Measurements from ENCODE around the gene BLOC1S5. TPM values are rescaled to one million over a fixed set of nuclear protein-coding genes. Genes with fewer than 3 reads are reported as not detected.
"Not testable (repeated sequence)": the region's sequence is repeated elsewhere in the genome, so short reads cannot be mapped to it uniquely, and the experiment has no call there.

The BLOC1S5 gene
- total and polyA plus RNA-seq, 2 of the 8 experiments (the other 6 are each of a cell fraction or from before 2014, with no cell fraction given) = 3.4 to 17.2 TPM

DNA sequence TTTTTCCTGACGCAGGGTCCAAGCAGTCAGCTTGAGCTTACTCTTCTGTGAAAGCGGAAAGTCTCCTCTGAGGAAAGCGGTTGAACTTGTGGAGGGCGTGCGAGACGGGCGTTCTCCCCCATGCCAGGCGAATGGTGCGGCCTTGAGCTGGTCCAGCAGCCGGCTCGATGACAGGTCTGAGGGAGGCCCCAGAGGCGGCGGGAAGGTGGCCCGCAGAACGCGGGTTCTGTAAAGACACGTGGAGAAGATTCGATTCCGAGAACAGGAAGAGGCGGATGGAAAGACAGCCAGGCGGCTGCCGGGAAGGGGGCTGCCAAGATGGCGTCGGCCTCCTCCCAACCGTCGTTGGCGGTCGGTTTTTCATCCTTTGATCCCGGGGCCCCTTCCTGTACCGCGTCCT, 78.0 kb downstream of the BLOC1S5 start (continued):
- TF ChIP-seq SRF (IDR thresholded peaks at IDR 0.05; ENCODE audit: low read depth, low read length) = no peak
- TF ChIP-seq, protein P1, sequence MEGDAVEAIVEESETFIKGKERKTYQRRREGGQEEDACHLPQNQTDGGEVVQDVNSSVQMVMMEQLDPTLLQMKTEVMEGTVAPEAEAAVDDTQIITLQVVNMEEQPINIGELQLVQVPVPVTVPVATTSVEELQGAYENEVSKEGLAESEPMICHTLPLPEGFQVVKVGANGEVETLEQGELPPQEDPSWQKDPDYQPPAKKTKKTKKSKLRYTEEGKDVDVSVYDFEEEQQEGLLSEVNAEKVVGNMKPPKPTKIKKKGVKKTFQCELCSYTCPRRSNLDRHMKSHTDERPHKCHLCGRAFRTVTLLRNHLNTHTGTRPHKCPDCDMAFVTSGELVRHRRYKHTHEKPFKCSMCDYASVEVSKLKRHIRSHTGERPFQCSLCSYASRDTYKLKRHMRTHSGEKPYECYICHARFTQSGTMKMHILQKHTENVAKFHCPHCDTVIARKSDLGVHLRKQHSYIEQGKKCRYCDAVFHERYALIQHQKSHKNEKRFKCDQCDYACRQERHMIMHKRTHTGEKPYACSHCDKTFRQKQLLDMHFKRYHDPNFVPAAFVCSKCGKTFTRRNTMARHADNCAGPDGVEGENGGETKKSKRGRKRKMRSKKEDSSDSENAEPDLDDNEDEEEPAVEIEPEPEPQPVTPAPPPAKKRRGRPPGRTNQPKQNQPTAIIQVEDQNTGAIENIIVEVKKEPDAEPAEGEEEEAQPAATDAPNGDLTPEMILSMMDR (IDR thresholded peaks at IDR 0.05; ENCODE audit: control extremely low read depth in 1 of 3, insufficient read depth in 1 of 3, low read depth in 1 of 3, low read length in 3 of 3) = no peak
- TF ChIP-seq BCL11A (IDR thresholded peaks at IDR 0.05; ENCODE audit: low read depth in 2 of 2, low read length in 2 of 2) = no peak

DNA sequence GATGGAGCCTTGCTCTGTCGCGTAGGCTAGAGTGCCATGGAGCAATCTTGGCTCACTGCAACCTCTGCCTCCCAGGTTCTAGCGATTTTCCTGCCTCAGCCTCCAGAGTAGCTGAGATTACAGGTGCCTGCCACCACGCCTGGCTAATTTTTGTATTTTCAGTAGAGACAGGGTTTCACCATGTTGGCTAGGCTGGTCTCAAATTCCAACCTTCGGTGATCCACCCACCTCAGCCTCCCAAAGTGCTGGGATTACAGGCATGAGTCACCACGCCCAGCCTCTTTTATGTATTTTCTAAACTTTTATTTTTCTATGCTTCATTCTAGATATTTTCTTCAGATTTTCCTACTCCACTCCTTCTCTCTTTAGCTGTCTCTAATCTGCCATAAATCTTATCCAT, 80.2 kb downstream of the BLOC1S5 start:
- H4K5ac ChIP-seq (ENCODE audit: insufficient read length, low read depth, low read length); H4K8ac ChIP-seq (ENCODE audit: extremely low read depth, insufficient read depth, low read length); H3K4me3 ChIP-seq (ENCODE audit: extremely low read depth in 1 of 4, insufficient read depth in 2 of 4, low read depth in 3 of 4, low read length in 4 of 4); H3K4me2 ChIP-seq (ENCODE audit: insufficient read depth in 1 of 2, low read depth in 2 of 2, low read length in 2 of 2); H3K9ac ChIP-seq (replicated peaks in 1 of 4; ENCODE audit: extremely low read depth in 1 of 4, low read depth in 3 of 4, low read length in 3 of 4); H3K9me3 ChIP-seq (ENCODE audit: insufficient read depth in 2 of 2, low read depth in 1 of 2, low read length in 1 of 2); H2BK12ac ChIP-seq (ENCODE audit: low read depth, low read length); H3K4me1 ChIP-seq (replicated peaks in 1 of 4; ENCODE audit: control insufficient read depth in 3 of 4, insufficient read depth in 4 of 4, low read length in 3 of 4); H3K4ac ChIP-seq (replicated peaks; ENCODE audit: insufficient read length, low read depth, low read length); H2BK15ac ChIP-seq (ENCODE audit: low read length); H3K79me2 ChIP-seq (ENCODE audit: control insufficient read depth in 1 of 2, insufficient read depth in 2 of 2, low read length in 2 of 2); FAIRE-seq; H3K14ac ChIP-seq (ENCODE audit: insufficient read length); H3K79me1 ChIP-seq (ENCODE audit: low read depth, low read length); H2BK120ac ChIP-seq (replicated peaks; ENCODE audit: low read depth, low read length); H2AK5ac ChIP-seq (ENCODE audit: low read depth, low read length); H4K91ac ChIP-seq (replicated peaks; ENCODE audit: insufficient read length, low read length); H3K18ac ChIP-seq (ENCODE audit: extremely low read depth, low read length); H2BK5ac ChIP-seq (ENCODE audit: low read depth, low read length); H3K27me3 ChIP-seq (replicated peaks in 1 of 4; ENCODE audit: control insufficient read depth in 3 of 4, extremely low read depth in 1 of 4, insufficient read depth in 3 of 4, low read length in 3 of 4); DNase-seq (ENCODE audit: low read depth in 1 of 2, low spot score in 2 of 2); H2BK20ac ChIP-seq (ENCODE audit: low read length); H3K56ac ChIP-seq (replicated peaks; ENCODE audit: insufficient read length, low read depth, low read length); POLR2A ChIA-PET (ENCODE audit: partially characterized antibody); H2AFZ ChIP-seq (ENCODE audit: low read length); H3K23me2 ChIP-seq (ENCODE audit: low read depth, low read length); H3K36me3 ChIP-seq (ENCODE audit: control insufficient read depth in 2 of 4, insufficient read depth in 4 of 4, low read length in 3 of 4); H4K20me1 ChIP-seq (replicated peaks in 1 of 2; ENCODE audit: control insufficient read depth in 1 of 2, insufficient read depth in 2 of 2, low read length in 2 of 2); H3K23ac ChIP-seq (ENCODE audit: insufficient read length); H3K27ac ChIP-seq (ENCODE audit: low read depth, low read length): not testable (repeated sequence)
- 89% methylated on average over 6 of the region's 6 CpGs; no CpG with 5 or more reads in 1 of the 2 experiments for WGBS, 2 experiments (ENCODE audit: extremely low coverage in 1 of 2, insufficient coverage in 1 of 2, insufficient read length in 1 of 2, insufficient replicate concordance in 2 of 2, low coverage in 1 of 2, low lambda C conversion rate in 2 of 2, missing lambda C conversion rate in 1 of 2)
- CTCF ChIA-PET (ENCODE audit: partially characterized antibody) = interaction anchor here (2.3 kb wide), 1 partner anchor 9 kb away, joined by 7 read pairs; no protein-coding TSS in a partner anchor
